Measurements from ENCODE around the gene EPRS1.
"Not testable (repeated sequence)": the region's sequence is repeated elsewhere in the genome, so short reads cannot be mapped to it uniquely, and the experiment has no call there.

Gene EPRS1

GRCh38 chr1:220038640-220039039, 7.7 kb downstream of the EPRS1 start:
- no peak for DNase-seq (ENCODE audit: low spot score)

- not testable (repeated sequence) for DNase-seq (ENCODE audit: low spot score)
Observed at GRCh38 chr1:220037810-220038209, 8.5 kb downstream of the EPRS1 start.

- no peak for DNase-seq (ENCODE audit: low spot score)
Observed at GRCh38 chr1:220032911-220033310, 13.4 kb downstream of the EPRS1 start.

- no peak for DNase-seq (ENCODE audit: low spot score)
Observed at GRCh38 chr1:220031287-220031686, 15.0 kb downstream of the EPRS1 start.

- DNase-seq (ENCODE audit: low spot score) = no peak
Observed at GRCh38 chr1:220028346-220028895, 17.9 kb downstream of the EPRS1 start.

- no peak for DNase-seq (ENCODE audit: low spot score)
Observed at GRCh38 chr1:220019071-220019470, 27.2 kb downstream of the EPRS1 start.

- DNase-seq (ENCODE audit: low spot score) = no peak
Observed at GRCh38 chr1:220013497-220013896, 32.8 kb downstream of the EPRS1 start.

- no peak for DNase-seq (ENCODE audit: low spot score)
Observed at GRCh38 chr1:220012259-220012658, 34.0 kb downstream of the EPRS1 start.

GRCh38 chr1:220011620-220012019, 34.7 kb downstream of the EPRS1 start:
- no peak for DNase-seq (ENCODE audit: low spot score)

GRCh38 chr1:220007438-220007837, 38.9 kb downstream of the EPRS1 start:
- no peak for DNase-seq (ENCODE audit: low spot score)

GRCh38 chr1:220005489-220005888, 40.8 kb downstream of the EPRS1 start:
- no peak for DNase-seq (ENCODE audit: low spot score)

GRCh38 chr1:220003610-220004299, 42.5 kb downstream of the EPRS1 start:
- DNase-seq (ENCODE audit: low spot score) = no peak

- DNase-seq (ENCODE audit: low spot score) = no peak
Observed at GRCh38 chr1:220003015-220003414, 43.3 kb downstream of the EPRS1 start.

GRCh38 chr1:220001095-220001501, 45.2 kb downstream of the EPRS1 start:
- DNase-seq (ENCODE audit: low spot score) = no peak

- DNase-seq (ENCODE audit: low spot score) = no peak
Observed at GRCh38 chr1:219999821-220000220, 46.5 kb downstream of the EPRS1 start.

Data from ecto neural progenitor cell (in vitro differentiated cells).